Epithelial cell of esophagus (primary cell): ENCODE measurements around the gene ARMCX2.

Source experiments
- DNase-seq: peaks from one replicate; pipeline ENCODE4 v3.0.0; 2010; ENCODE audit warnings: low read depth
- H3K4me3 ChIP-seq: 2 replicates; pipeline ENCODE4 v1.5.1; 2011; ENCODE audit warnings: mild to moderate bottlenecking, low read length, control low read depth
- TF ChIP-seq, protein P1 (sequence below): IDR thresholded peaks from 2 replicates; pipeline ENCODE4 v1.5.1; 2011; ENCODE audit warnings: low read depth, mild to moderate bottlenecking, low read length, control low read depth, inconsistent platforms; ENCODE audit not compliant: insufficient read depth; ENCODE audit errors: missing control alignments

Gene ARMCX2

DNA sequence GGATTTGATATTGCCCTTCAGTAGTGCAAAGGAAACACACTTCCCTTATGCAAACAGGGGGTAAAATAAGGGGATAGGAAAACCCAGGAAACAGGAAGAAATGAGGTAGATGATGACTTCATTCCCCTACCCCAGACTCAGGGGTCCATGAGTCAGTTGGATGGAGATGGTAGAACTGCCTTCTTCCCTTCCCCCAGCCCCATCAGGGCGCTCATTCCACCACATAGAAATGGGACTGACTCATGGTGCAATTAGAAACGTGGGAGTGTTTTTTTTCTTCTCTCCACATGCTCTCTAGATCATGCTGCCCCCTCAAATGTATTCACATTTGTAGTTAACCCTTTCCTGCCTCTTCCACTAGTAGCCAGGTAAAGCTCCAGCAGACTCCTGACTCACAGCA lies 23.1 kb upstream of the ARMCX2 start:
- TF ChIP-seq, protein P1, sequence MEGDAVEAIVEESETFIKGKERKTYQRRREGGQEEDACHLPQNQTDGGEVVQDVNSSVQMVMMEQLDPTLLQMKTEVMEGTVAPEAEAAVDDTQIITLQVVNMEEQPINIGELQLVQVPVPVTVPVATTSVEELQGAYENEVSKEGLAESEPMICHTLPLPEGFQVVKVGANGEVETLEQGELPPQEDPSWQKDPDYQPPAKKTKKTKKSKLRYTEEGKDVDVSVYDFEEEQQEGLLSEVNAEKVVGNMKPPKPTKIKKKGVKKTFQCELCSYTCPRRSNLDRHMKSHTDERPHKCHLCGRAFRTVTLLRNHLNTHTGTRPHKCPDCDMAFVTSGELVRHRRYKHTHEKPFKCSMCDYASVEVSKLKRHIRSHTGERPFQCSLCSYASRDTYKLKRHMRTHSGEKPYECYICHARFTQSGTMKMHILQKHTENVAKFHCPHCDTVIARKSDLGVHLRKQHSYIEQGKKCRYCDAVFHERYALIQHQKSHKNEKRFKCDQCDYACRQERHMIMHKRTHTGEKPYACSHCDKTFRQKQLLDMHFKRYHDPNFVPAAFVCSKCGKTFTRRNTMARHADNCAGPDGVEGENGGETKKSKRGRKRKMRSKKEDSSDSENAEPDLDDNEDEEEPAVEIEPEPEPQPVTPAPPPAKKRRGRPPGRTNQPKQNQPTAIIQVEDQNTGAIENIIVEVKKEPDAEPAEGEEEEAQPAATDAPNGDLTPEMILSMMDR = no peak
- H3K4me3 ChIP-seq = no peak overlapping the region
- DNase-seq = no peak

GRCh38 chrX:101677028-101677427 lies 17.4 kb upstream of the ARMCX2 start:
- TF ChIP-seq, protein P1 = no peak
- no peak for DNase-seq

DNA sequence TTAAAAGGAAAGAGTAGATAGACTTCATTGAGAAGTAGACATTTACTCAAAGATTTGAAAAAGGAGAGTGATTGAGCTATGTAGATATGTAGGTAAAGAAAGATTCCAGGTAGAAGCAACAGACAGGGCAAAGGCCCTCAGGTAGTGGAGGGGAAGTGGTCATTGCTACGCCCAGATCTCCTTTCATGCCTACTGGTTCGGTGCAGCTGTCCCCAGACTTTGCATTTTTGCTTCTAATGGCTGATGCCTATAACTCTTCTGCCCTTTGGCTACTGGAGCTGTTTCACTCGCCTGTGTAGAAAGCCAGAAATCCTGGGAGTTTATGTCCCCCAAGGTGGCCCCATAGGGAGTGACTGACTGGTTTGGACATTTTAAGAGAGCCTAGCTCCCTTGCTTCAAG lies 16.9 kb upstream of the ARMCX2 start:
- H3K4me3 ChIP-seq = no peak overlapping the region
- DNase-seq = no peak
- TF ChIP-seq, protein P1 = no peak

More at GRCh38 chrX:101677028-101677427, 17.4 kb upstream of the ARMCX2 start:
- no peak overlapping the region for H3K4me3 ChIP-seq

DNA sequence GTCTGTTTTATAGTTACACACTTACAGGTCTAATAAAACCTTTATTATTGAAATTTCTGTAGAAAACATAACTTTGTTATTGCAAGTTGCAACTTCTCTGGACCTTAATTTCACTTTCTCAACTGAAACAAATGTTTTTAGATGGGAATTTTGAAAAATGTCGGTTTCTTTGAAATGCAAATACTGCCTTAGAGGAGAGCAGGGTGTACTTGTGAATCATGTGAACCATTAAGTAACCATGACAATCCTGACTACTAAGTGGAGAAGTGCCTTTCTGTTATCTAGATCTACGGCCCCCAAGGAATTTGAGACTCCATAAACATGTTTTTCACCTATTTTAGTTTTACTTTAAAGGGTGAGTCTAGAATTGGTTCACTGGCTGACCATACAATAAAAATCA lies 8.5 kb upstream of the ARMCX2 start:
- TF ChIP-seq, protein P1 = no peak
- no peak for DNase-seq

GRCh38 chrX:101658661-101659491 lies 774 bp downstream of the ARMCX2 start:
- TF ChIP-seq, protein P1 = no peak
- DNase-seq = peak; percentile 54
- H3K4me3 ChIP-seq = peak overlapping the region; percentile 69

More for the DNA sequence above, 8.5 kb upstream of the ARMCX2 start:
- H3K4me3 ChIP-seq = no peak overlapping the region

GRCh38 chrX:101657495-101657894 lies 2.2 kb downstream of the ARMCX2 start:
- TF ChIP-seq, protein P1 = no peak
- no peak for DNase-seq
- H3K4me3 ChIP-seq = no peak overlapping the region

DNA sequence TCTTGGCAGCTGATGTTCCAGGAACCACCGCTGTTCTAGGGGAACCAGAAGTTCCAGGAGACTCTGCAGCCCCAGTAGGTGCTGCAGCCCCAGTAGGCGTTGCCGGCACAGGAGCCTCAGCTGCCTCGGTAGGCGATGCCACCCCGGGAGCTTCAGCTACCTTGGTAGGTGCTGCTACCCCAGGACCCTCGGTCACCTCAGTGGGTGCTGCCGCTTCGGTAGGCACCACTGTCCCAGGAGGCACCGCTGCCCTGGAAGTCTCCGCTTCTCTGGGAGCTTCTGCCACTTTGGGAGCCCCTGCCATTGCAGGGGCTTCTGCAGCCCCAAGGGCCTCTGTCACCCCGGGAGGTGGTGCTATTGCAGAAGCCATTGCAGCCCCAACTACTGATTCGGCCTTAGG lies 2.8 kb downstream of the ARMCX2 start:
- TF ChIP-seq, protein P1 = no peak
- no peak for DNase-seq
- H3K4me3 ChIP-seq = no peak overlapping the region
